SK-N-SH treated with all-trans-retinoic acid at 6 μM for 48 hours (cell line): ENCODE measurements around the gene THAP7.

Experiments
- ATAC-seq: fragments of 200-7000 bp; cut with Tn5 transposase; 3 replicates; pipeline ENCODE4 v1.9.1; 2020; ENCODE audit warnings: mild to moderate bottlenecking, moderate library complexity
- ARNTL ChIP-seq: fragments of 450-650 bp; formaldehyde crosslinking; IDR thresholded peaks from 2 replicates; pipeline ENCODE4 v1.5.0; 2020; ENCODE audit warnings: low read depth, mild to moderate bottlenecking, moderate library complexity, borderline replicate concordance
- BACH2 ChIP-seq: fragments of 250-450 bp; sonication (Bioruptor Pico); IDR thresholded peaks from 2 replicates; pipeline ENCODE4 v1.9.0; 2021; ENCODE audit warnings: mild to moderate bottlenecking, borderline replicate concordance
- ESRRG ChIP-seq: fragments of 250-450 bp; sonication (Bioruptor Pico); IDR thresholded peaks from 2 replicates; pipeline ENCODE4 v1.6.1; 2021; ENCODE audit warnings: mild to moderate bottlenecking
- GLIS3 ChIP-seq: fragments of 250-450 bp; sonication (Bioruptor Pico); IDR thresholded peaks from 2 replicates; pipeline ENCODE4 v1.5.0; 2020; ENCODE audit warnings: mild to moderate bottlenecking, moderate library complexity
- OSR1 ChIP-seq: fragments of 250-450 bp; sonication (Bioruptor Pico); IDR thresholded peaks from 2 replicates; pipeline ENCODE4 v1.8.0; 2022; ENCODE audit warnings: moderate library complexity, mild to moderate bottlenecking, inconsistent platforms
- PPARA ChIP-seq: fragments of 250-450 bp; sonication (Bioruptor Pico); IDR thresholded peaks from 2 replicates; pipeline ENCODE4 v1.5.0; 2020; ENCODE audit warnings: mild to moderate bottlenecking, borderline replicate concordance
- RARB ChIP-seq: fragments of 250-450 bp; sonication (Bioruptor Pico); IDR thresholded peaks from 2 replicates; pipeline ENCODE4 v1.8.0; 2021; ENCODE audit warnings: mild to moderate bottlenecking, moderate library complexity
- SNAI2 ChIP-seq: fragments of 250-450 bp; sonication (Bioruptor Pico); IDR thresholded peaks from 2 replicates; pipeline ENCODE4 v1.5.0; 2020; ENCODE audit warnings: mild to moderate bottlenecking, moderate library complexity
- TCF4 ChIP-seq: fragments of 250-450 bp; sonication (Bioruptor Pico); IDR thresholded peaks from 2 replicates; pipeline ENCODE4 v1.8.0; 2021; ENCODE audit warnings: mild to moderate bottlenecking, moderate library complexity, borderline replicate concordance
- TOX ChIP-seq: fragments of 250-450 bp; sonication (Bioruptor Pico); IDR thresholded peaks from 2 replicates; pipeline ENCODE4 v1.8.0; 2021; ENCODE audit warnings: mild to moderate bottlenecking, moderate library complexity, borderline replicate concordance
- ZC3H10 ChIP-seq: fragments of 250-450 bp; sonication (Bioruptor Pico); IDR thresholded peaks from 2 replicates; pipeline ENCODE4 v1.5.1; 2021; ENCODE audit warnings: mild to moderate bottlenecking, moderate library complexity
- ZFP3 ChIP-seq: fragments of 250-450 bp; sonication (Bioruptor Pico); IDR thresholded peaks from 2 replicates; pipeline ENCODE4 v1.5.0; 2020; ENCODE audit warnings: mild to moderate bottlenecking, moderate library complexity
- ZFP30 ChIP-seq: fragments of 450-650 bp; formaldehyde crosslinking; IDR thresholded peaks from 2 replicates; pipeline ENCODE4 v1.5.0; 2022; ENCODE audit warnings: mild to moderate bottlenecking, moderate library complexity
- ZNF565 ChIP-seq: fragments of 450-650 bp; formaldehyde crosslinking; conservative IDR thresholded peaks from 2 replicates; pipeline ENCODE4 v1.5.0; 2020; ENCODE audit warnings: low read depth, mild to moderate bottlenecking, moderate library complexity
- ZNF70 ChIP-seq: fragments of 450-650 bp; formaldehyde crosslinking; IDR thresholded peaks from 2 replicates; pipeline ENCODE4 v1.5.0; 2020; ENCODE audit warnings: mild to moderate bottlenecking, moderate library complexity
- ZNF8 ChIP-seq: fragments of 450-650 bp; formaldehyde crosslinking; IDR thresholded peaks from 2 replicates; pipeline ENCODE4 v1.5.0; 2020; ENCODE audit warnings: mild to moderate bottlenecking, moderate library complexity
- TF ChIP-seq, protein P1 (sequence below): fragments of 250-450 bp; sonication (Bioruptor Pico); IDR thresholded peaks from 2 replicates; pipeline ENCODE4 v1.8.0; 2020; ENCODE audit warnings: mild to moderate bottlenecking, moderate library complexity, borderline replicate concordance
- TF ChIP-seq, protein P2 (sequence below): fragments of 250-450 bp; sonication (Bioruptor Pico); IDR thresholded peaks from 2 replicates; pipeline ENCODE4 v1.5.0; 2020; ENCODE audit warnings: mild to moderate bottlenecking, moderate library complexity
- TF ChIP-seq, protein P3 (sequence below): fragments of 250-450 bp; sonication (Bioruptor Pico); IDR thresholded peaks from 2 replicates; pipeline ENCODE4 v1.5.1; 2021; ENCODE audit warnings: mild to moderate bottlenecking, moderate library complexity

Gene THAP7

DNA sequence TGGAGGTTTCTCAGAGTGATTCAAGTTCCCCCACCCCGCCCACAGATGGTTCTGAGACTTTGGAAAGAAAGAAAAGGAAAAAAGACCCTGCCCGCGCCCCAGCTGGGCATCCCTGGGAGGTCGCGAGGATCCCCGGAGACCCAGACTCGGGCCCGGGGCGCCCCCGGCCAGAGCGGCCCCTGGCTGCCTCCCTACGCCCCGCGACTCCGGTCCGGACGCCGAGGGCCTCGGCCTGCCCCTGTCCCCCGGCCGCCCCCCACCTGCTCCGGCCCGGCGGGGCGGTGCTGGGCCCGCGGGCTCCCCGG, 37.2 kb downstream of the THAP7 start:
- ATAC-seq = no peak
- no peak for TF ChIP-seq TCF4 (CRISPR knock-in tag)
- TF ChIP-seq, protein P1, sequence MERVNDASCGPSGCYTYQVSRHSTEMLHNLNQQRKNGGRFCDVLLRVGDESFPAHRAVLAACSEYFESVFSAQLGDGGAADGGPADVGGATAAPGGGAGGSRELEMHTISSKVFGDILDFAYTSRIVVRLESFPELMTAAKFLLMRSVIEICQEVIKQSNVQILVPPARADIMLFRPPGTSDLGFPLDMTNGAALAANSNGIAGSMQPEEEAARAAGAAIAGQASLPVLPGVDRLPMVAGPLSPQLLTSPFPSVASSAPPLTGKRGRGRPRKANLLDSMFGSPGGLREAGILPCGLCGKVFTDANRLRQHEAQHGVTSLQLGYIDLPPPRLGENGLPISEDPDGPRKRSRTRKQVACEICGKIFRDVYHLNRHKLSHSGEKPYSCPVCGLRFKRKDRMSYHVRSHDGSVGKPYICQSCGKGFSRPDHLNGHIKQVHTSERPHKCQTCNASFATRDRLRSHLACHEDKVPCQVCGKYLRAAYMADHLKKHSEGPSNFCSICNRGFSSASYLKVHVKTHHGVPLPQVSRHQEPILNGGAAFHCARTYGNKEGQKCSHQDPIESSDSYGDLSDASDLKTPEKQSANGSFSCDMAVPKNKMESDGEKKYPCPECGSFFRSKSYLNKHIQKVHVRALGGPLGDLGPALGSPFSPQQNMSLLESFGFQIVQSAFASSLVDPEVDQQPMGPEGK = no peak
- no peak for TF ChIP-seq TOX (CRISPR knock-in tag)

DNA sequence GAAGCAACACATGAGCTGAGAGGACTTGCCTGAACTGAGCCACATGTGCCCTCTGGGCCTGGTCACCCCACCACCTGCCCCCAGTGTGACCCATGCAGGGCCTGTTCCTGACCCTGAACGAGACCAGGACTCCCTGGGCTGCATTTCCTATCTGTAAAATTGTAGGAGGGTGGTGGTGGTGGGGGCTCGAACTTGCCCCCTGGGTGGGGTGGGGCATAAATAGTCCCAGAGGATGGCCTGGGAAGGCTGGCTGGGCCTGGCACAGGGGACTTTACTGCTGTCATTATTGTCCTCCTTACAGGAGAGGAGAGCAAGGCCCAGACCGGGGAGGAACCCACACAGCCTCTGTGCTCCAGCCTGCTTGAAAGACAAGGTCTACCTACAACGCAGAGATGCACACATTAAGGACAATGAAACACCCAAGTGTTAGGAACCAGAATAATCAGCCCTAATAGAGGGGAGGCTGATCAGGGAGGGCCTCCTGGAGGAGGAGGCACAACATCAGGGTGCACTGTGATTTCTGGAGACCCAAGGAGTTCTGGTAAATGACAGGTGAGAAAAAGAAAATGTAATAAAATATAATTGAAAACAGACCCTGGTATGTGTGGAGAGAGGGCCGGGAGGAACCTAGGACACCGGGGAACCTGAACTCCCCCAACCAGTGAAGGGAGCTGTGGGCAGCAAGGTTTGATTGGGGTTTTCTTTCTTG, 37.7 kb downstream of the THAP7 start:
- no peak for ATAC-seq
- TF ChIP-seq BACH2 (CRISPR knock-in tag) (no peak), ZFP3 (CRISPR knock-in tag) (no peak), ARNTL (CRISPR knock-in tag) (no peak), ZNF565 (no peak)
- TF ChIP-seq, protein P2, sequence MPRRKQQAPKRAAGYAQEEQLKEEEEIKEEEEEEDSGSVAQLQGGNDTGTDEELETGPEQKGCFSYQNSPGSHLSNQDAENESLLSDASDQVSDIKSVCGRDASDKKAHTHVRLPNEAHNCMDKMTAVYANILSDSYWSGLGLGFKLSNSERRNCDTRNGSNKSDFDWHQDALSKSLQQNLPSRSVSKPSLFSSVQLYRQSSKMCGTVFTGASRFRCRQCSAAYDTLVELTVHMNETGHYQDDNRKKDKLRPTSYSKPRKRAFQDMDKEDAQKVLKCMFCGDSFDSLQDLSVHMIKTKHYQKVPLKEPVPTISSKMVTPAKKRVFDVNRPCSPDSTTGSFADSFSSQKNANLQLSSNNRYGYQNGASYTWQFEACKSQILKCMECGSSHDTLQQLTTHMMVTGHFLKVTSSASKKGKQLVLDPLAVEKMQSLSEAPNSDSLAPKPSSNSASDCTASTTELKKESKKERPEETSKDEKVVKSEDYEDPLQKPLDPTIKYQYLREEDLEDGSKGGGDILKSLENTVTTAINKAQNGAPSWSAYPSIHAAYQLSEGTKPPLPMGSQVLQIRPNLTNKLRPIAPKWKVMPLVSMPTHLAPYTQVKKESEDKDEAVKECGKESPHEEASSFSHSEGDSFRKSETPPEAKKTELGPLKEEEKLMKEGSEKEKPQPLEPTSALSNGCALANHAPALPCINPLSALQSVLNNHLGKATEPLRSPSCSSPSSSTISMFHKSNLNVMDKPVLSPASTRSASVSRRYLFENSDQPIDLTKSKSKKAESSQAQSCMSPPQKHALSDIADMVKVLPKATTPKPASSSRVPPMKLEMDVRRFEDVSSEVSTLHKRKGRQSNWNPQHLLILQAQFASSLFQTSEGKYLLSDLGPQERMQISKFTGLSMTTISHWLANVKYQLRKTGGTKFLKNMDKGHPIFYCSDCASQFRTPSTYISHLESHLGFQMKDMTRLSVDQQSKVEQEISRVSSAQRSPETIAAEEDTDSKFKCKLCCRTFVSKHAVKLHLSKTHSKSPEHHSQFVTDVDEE (CRISPR knock-in tag) = no peak

DNA sequence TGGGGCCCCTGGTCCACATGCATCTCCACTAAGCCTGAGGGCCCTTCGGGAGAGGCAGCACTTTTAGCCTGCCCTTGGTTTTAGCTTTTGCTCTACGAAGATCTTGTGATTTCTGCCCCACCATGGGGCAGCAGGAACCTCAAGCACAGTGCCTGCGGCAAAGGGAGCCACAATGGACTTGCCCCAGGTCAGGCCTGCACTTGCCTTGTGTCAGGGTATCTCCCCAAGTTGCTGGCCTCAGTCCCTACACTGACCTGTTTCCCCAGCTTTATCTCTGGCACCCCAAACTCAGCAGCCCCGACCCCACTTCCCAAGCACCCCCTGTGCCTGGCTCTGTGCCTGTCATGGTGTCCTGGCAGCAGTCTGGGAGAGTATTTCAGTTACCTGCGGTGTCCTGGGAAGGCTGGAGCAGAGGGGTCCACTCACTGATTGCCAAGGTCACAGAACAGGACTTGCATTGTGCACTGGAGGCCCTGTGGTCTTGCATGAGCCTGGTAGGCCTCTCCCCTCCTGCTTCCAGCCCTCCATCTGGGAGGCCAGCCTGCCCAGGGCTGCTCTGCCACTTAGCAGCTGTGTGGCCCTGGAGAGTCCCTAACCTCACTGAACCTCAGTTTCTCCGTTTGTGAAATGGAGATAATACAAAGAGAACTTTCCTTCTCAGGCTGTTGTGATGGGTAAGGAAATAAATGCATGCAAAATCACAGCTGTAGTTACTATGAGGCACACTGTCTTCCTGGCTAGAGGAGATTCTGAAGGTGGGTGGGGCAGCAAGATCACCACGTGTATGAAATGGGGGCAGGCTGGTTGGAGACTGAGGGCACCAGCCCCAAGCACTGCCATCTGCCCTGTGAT, 38.5 kb downstream of the THAP7 start:
- no peak for ATAC-seq
- TF ChIP-seq RARB (CRISPR knock-in tag) = no peak
- no peak for TF ChIP-seq TOX (CRISPR knock-in tag)
- no peak for TF ChIP-seq ZFP3 (CRISPR knock-in tag)
- TF ChIP-seq SNAI2 (CRISPR knock-in tag) = no peak
- no peak for TF ChIP-seq TCF4 (CRISPR knock-in tag)
- TF ChIP-seq GLIS3 (CRISPR knock-in tag) = no peak
- TF ChIP-seq ARNTL (CRISPR knock-in tag) = no peak
- TF ChIP-seq, protein P2 (CRISPR knock-in tag) = no peak

DNA sequence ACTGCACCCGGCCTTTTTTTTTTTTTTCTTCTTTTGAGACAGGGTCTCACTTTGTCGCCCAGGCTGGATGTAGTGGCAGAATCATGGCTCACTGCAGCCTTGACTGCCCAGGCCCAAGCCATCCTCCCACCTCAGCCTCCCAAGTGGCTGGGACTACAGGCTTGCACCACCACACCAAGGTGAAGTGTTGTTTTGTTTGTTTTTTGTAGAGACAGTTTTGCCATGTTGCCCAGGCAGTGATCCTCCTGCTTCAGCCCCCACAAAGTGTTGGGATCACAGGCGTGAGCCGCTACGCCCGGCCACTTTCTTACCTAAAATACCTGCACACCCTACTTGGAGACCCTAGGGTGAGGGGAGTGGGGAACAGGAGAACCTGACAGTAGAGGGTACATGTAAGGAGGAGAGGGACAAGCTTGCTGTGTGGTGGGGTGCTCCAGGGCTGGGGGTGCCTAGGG, 39.4 kb downstream of the THAP7 start:
- TF ChIP-seq, protein P3, sequence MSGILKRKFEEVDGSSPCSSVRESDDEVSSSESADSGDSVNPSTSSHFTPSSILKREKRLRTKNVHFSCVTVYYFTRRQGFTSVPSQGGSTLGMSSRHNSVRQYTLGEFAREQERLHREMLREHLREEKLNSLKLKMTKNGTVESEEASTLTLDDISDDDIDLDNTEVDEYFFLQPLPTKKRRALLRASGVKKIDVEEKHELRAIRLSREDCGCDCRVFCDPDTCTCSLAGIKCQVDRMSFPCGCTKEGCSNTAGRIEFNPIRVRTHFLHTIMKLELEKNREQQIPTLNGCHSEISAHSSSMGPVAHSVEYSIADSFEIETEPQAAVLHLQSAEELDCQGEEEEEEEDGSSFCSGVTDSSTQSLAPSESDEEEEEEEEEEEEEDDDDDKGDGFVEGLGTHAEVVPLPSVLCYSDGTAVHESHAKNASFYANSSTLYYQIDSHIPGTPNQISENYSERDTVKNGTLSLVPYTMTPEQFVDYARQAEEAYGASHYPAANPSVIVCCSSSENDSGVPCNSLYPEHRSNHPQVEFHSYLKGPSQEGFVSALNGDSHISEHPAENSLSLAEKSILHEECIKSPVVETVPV = no peak
- TF ChIP-seq ZNF70 (CRISPR knock-in tag) = no peak
- no peak for TF ChIP-seq ZNF8 (CRISPR knock-in tag)
- no peak for TF ChIP-seq OSR1 (CRISPR knock-in tag)
- no peak for TF ChIP-seq ZFP3 (CRISPR knock-in tag)
- no peak for TF ChIP-seq ZFP30 (CRISPR knock-in tag)
- TF ChIP-seq ZC3H10 (CRISPR knock-in tag) = no peak
- TF ChIP-seq SNAI2 (CRISPR knock-in tag) = no peak
- TF ChIP-seq, protein P2 (CRISPR knock-in tag) = no peak
- TF ChIP-seq RARB (CRISPR knock-in tag) = no peak
- TF ChIP-seq ARNTL (CRISPR knock-in tag) = no peak
- no peak for TF ChIP-seq GLIS3 (CRISPR knock-in tag)
- TF ChIP-seq BACH2 (CRISPR knock-in tag) = no peak
- TF ChIP-seq PPARA (CRISPR knock-in tag) = no peak
- no peak for TF ChIP-seq ESRRG (CRISPR knock-in tag)
- no peak for TF ChIP-seq TOX (CRISPR knock-in tag)
- no peak for ATAC-seq
